GM23338 (cell line): Measurements from ENCODE around the gene ADCY4. TPM values are rescaled to one million over a fixed set of nuclear protein-coding genes. Genes with fewer than 3 reads are reported as not detected.

ENCODE experiments used
- ATAC-seq: fragments of 200-7000 bp; cut with Tn5 transposase; 3 replicates; pipeline ENCODE4 v1.9.1; 2020
- DNase-seq: peaks from one replicate; pipeline ENCODE4 v3.0.0-alpha.2; 2015; ENCODE audit warnings: low spot score
- H2AFZ ChIP-seq: fragments of 200-600 bp; sonication (generic); 2 replicates; pipeline ENCODE4 v1.8.0; 2016; ENCODE audit warnings: antibody characterized with exemption, mild to moderate bottlenecking, moderate library complexity
- H3F3A ChIP-seq: fragments of 200-600 bp; sonication (generic); replicated peaks from 2 replicates; pipeline ENCODE4 v1.8.0; 2017; ENCODE audit warnings: antibody characterized with exemption, mixed run types, low read depth
- H3K27ac ChIP-seq: fragments of 200-600 bp; sonication (generic); 2 replicates; pipeline ENCODE4 v1.6.1; 2016; ENCODE audit warnings: low read depth
- H3K27me3 ChIP-seq: fragments of 200-600 bp; sonication (generic); 2 replicates; pipeline ENCODE4 v1.8.0; 2016; ENCODE audit warnings: mild to moderate bottlenecking, mixed run types, moderate library complexity; ENCODE audit not compliant: insufficient read depth
- H3K36me3 ChIP-seq: fragments of 200-600 bp; sonication (generic); 2 replicates; pipeline ENCODE4 v1.8.0; 2016; ENCODE audit warnings: mild to moderate bottlenecking; ENCODE audit not compliant: insufficient read depth
- H3K4me1 ChIP-seq: fragments of 200-600 bp; sonication (generic); 2 replicates; pipeline ENCODE4 v1.8.0; 2016; ENCODE audit warnings: mild to moderate bottlenecking, moderate library complexity; ENCODE audit not compliant: insufficient read depth
- H3K4me2 ChIP-seq: fragments of 200-600 bp; sonication (generic); 2 replicates; pipeline ENCODE4 v1.7.1; 2017; ENCODE audit warnings: mixed run types
- H3K4me3 ChIP-seq: fragments of 200-600 bp; sonication (generic); 2 replicates; pipeline ENCODE4 v1.6.1; 2016; ENCODE audit warnings: mixed run types
- H3K79me2 ChIP-seq: fragments of 200-600 bp; sonication (generic); replicated peaks from 2 replicates; pipeline ENCODE4 v1.8.0; 2017; ENCODE audit warnings: mild to moderate bottlenecking; ENCODE audit not compliant: insufficient read depth
- H3K9me2 ChIP-seq: fragments of 200-600 bp; sonication (generic); 2 replicates; pipeline ENCODE4 v1.8.0; 2017; ENCODE audit not compliant: insufficient read depth
- H4K20me1 ChIP-seq: fragments of 200-600 bp; sonication (generic); replicated peaks from 2 replicates; pipeline ENCODE4 v1.8.0; 2017; ENCODE audit warnings: mild to moderate bottlenecking; ENCODE audit not compliant: insufficient read depth
- H3K27ac Mint-ChIP-seq: 2 replicates; pipeline ENCODE4 v1.8.0; 2020; ENCODE audit warnings: inconsistent platforms, mild to moderate bottlenecking, moderate library complexity, mixed read lengths
- H3K27me3 Mint-ChIP-seq: 3 replicates; pipeline ENCODE4 v1.8.0; 2022; ENCODE audit warnings: low read depth, mild to moderate bottlenecking, moderate library complexity, mixed read lengths, inconsistent platforms; ENCODE audit not compliant: insufficient read depth, poor library complexity
- H3K36me3 Mint-ChIP-seq: 3 replicates; pipeline ENCODE4 v1.8.0; 2021; ENCODE audit warnings: low read depth, mild to moderate bottlenecking, inconsistent platforms, moderate library complexity, mixed read lengths
- H3K4me1 Mint-ChIP-seq: 3 replicates; pipeline ENCODE4 v1.8.0; 2020; ENCODE audit warnings: mild to moderate bottlenecking, inconsistent platforms, mixed read lengths
- H3K4me3 Mint-ChIP-seq: 3 replicates; pipeline ENCODE4 v1.8.0; 2021; ENCODE audit warnings: moderate library complexity, mild to moderate bottlenecking, inconsistent platforms, mixed read lengths
- H3K9me3 Mint-ChIP-seq: 3 replicates; pipeline ENCODE4 v1.8.0; 2020; ENCODE audit warnings: moderate library complexity, mild to moderate bottlenecking, inconsistent platforms, mixed read lengths
- CREB1 ChIP-seq: fragments of 250-450 bp; sonication (Bioruptor Pico); IDR thresholded peaks from 2 replicates; pipeline ENCODE4 v1.5.0; 2020; ENCODE audit warnings: low read depth, mild to moderate bottlenecking, moderate library complexity
- EZH2 ChIP-seq: fragments of 200-600 bp; sonication (generic); IDR thresholded peaks from one replicate; pipeline ENCODE4 v1.8.0; 2017; ENCODE audit warnings: antibody characterized with exemption, mild to moderate bottlenecking, low read depth; ENCODE audit not compliant: unreplicated experiment
- EZH2phosphoT487 ChIP-seq: fragments of 200-600 bp; sonication (generic); IDR thresholded peaks from one replicate; pipeline ENCODE4 v1.8.1; 2018; ENCODE audit warnings: antibody characterized with exemption; ENCODE audit not compliant: unreplicated experiment
- JUNB ChIP-seq: IDR thresholded peaks from one replicate; pipeline ENCODE4 v1.6.1; 2016; ENCODE audit warnings: antibody characterized with exemption; ENCODE audit not compliant: unreplicated experiment
- POLR2AphosphoS5 ChIP-seq: IDR thresholded peaks from 2 replicates; pipeline ENCODE4 v1.6.1; 2016; ENCODE audit warnings: antibody characterized with exemption, low read depth
- STAT1 ChIP-seq: IDR thresholded peaks from one replicate; pipeline ENCODE4 v1.6.1; 2016; ENCODE audit warnings: antibody characterized with exemption; ENCODE audit not compliant: unreplicated experiment
- ZNF114 ChIP-seq: fragments of 250-450 bp; sonication (Bioruptor Pico); IDR thresholded peaks from 2 replicates; pipeline ENCODE4 v1.5.0; 2020; ENCODE audit warnings: mild to moderate bottlenecking, moderate library complexity
- ZNF331 ChIP-seq: fragments of 250-450 bp; sonication (Bioruptor Pico); IDR thresholded peaks from 2 replicates; pipeline ENCODE4 v1.5.0; 2020; ENCODE audit warnings: low read depth, mild to moderate bottlenecking, moderate library complexity
- ZNF462 ChIP-seq: fragments of 250-450 bp; sonication (Bioruptor Pico); IDR thresholded peaks from 2 replicates; pipeline ENCODE4 v1.5.0; 2020; ENCODE audit warnings: mild to moderate bottlenecking, moderate library complexity
- polyA plus RNA-seq: library from polyadenylated mRNA; unstranded; fragments of >200 nt; fragmentation: Nextera tagmentation; extraction: Ambion mirVana; gene quantifications from 2 replicates; pipeline ENCODE4 v1.2.1, GENCODE V29; 2016
- total RNA-seq: library from RNA; depleted of rRNA; stranded (reverse); fragments of >200 nt; shearing (Covaris generic); gene quantifications from 2 replicates; pipeline ENCODE4 v1.2.3, GENCODE V29; 2014
- TF ChIP-seq, protein P1 (sequence below), 2 experiments: fragments of 200-600 bp in 1 of 2; sonication (generic) in 1 of 2; conservative IDR thresholded peaks; 2 replicates each; pipeline versions ENCODE4 v1.5.1 to v1.6.1; 2016 to 2017; ENCODE audit warnings: antibody characterized with exemption in 2 of 2, low read depth in 2 of 2, mild to moderate bottlenecking in 2 of 2, moderate library complexity in 1 of 2
- TF ChIP-seq, protein P2 (sequence below): IDR thresholded peaks from 2 replicates; pipeline ENCODE4 v1.6.1; 2016; ENCODE audit warnings: antibody characterized with exemption
- TF ChIP-seq, protein P3 (sequence below): IDR thresholded peaks from one replicate; pipeline ENCODE4 v1.6.1; 2018; ENCODE audit warnings: antibody characterized with exemption; ENCODE audit not compliant: unreplicated experiment

The ADCY4 gene
- total and polyA plus RNA-seq, 2 experiments from 2014 or later = 0.10 to 0.40 TPM

DNA sequence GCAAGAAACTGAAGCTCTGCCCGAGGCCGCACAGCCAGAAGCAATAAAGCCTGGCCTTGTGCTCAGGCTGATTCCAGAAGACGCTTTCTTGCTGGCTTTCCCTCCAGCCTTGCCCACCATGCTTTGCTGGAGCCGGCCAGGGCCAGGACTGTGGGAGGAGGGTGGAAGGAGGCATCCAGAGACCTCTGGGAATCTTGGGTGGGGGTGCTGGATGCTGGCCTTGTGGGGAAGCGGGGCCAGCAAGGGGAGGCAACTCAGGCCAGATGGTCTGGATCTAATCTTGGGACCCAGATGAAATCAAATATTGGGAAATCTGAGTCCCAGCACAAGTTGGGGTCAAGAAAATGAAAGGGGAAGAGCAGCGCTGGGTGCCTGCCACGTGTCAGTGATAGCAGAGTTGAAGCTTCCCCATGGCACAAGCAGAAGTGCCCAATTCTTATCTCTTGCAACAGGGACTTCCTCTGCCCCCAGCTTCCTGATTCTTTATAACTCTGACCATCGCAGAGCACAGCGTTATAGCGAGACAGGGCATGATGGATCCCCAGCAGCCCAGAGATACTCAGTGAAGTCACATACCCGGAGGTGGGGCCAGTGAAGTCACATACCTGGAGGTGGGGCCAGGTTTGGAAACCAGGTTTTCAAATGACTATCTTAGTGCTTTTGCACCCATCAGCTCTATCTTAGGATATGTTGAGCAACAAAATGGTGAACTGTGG, 57.1 kb downstream of the ADCY4 start:
- ATAC-seq (no peak), DNase-seq (no peak)
- TF ChIP-seq JUNB (no peak), STAT1 (no peak), CREB1 (no peak), ZNF114 (no peak), ZNF462 (no peak), POLR2AphosphoS5 (no peak), ZNF331 (CRISPR knock-in tag) (no peak), EZH2 (no peak), EZH2phosphoT487 (no peak)
- TF ChIP-seq, protein P1, sequence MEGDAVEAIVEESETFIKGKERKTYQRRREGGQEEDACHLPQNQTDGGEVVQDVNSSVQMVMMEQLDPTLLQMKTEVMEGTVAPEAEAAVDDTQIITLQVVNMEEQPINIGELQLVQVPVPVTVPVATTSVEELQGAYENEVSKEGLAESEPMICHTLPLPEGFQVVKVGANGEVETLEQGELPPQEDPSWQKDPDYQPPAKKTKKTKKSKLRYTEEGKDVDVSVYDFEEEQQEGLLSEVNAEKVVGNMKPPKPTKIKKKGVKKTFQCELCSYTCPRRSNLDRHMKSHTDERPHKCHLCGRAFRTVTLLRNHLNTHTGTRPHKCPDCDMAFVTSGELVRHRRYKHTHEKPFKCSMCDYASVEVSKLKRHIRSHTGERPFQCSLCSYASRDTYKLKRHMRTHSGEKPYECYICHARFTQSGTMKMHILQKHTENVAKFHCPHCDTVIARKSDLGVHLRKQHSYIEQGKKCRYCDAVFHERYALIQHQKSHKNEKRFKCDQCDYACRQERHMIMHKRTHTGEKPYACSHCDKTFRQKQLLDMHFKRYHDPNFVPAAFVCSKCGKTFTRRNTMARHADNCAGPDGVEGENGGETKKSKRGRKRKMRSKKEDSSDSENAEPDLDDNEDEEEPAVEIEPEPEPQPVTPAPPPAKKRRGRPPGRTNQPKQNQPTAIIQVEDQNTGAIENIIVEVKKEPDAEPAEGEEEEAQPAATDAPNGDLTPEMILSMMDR (conservative IDR thresholded peaks at IDR 0.05; ENCODE audit: low read depth in 2 of 2) = no peak
- TF ChIP-seq, protein P2, sequence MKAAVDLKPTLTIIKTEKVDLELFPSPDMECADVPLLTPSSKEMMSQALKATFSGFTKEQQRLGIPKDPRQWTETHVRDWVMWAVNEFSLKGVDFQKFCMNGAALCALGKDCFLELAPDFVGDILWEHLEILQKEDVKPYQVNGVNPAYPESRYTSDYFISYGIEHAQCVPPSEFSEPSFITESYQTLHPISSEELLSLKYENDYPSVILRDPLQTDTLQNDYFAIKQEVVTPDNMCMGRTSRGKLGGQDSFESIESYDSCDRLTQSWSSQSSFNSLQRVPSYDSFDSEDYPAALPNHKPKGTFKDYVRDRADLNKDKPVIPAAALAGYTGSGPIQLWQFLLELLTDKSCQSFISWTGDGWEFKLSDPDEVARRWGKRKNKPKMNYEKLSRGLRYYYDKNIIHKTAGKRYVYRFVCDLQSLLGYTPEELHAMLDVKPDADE = no peak
- TF ChIP-seq, protein P3, sequence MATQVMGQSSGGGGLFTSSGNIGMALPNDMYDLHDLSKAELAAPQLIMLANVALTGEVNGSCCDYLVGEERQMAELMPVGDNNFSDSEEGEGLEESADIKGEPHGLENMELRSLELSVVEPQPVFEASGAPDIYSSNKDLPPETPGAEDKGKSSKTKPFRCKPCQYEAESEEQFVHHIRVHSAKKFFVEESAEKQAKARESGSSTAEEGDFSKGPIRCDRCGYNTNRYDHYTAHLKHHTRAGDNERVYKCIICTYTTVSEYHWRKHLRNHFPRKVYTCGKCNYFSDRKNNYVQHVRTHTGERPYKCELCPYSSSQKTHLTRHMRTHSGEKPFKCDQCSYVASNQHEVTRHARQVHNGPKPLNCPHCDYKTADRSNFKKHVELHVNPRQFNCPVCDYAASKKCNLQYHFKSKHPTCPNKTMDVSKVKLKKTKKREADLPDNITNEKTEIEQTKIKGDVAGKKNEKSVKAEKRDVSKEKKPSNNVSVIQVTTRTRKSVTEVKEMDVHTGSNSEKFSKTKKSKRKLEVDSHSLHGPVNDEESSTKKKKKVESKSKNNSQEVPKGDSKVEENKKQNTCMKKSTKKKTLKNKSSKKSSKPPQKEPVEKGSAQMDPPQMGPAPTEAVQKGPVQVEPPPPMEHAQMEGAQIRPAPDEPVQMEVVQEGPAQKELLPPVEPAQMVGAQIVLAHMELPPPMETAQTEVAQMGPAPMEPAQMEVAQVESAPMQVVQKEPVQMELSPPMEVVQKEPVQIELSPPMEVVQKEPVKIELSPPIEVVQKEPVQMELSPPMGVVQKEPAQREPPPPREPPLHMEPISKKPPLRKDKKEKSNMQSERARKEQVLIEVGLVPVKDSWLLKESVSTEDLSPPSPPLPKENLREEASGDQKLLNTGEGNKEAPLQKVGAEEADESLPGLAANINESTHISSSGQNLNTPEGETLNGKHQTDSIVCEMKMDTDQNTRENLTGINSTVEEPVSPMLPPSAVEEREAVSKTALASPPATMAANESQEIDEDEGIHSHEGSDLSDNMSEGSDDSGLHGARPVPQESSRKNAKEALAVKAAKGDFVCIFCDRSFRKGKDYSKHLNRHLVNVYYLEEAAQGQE = no peak
- H3K79me2 ChIP-seq = no peaks in the 10 kb centered on the region; the same call in 1 of the 2 replicates
- no peaks in the 10 kb centered on the region for H3K27me3 ChIP-seq
- Mint-ChIP-seq H3K27me3 (peaks cover 10% of the 10 kb centered on the region), H3K27ac (no peak overlapping the region), H3K9me3 (no peaks in the 10 kb centered on the region), H3K4me1 (peaks cover 10% of the 10 kb centered on the region; the same call in 2 of the 3 replicates), H3K4me3 (no peak overlapping the region), H3K36me3 (no peaks in the 10 kb centered on the region)
- H3K4me2 ChIP-seq = no peak overlapping the region
- no peak overlapping the region for H2AFZ ChIP-seq
- H3K27ac ChIP-seq = no peak overlapping the region
- no peaks in the 10 kb centered on the region for H3K36me3 ChIP-seq
- H3K4me1 ChIP-seq = 0 out of 2 replicates have a peak, but pooled peaks cover 6% of the 10 kb centered on the region
- no peaks in the 10 kb centered on the region; the same call in 1 of the 2 replicates for H4K20me1 ChIP-seq
- H3K4me3 ChIP-seq = no peak overlapping the region
- no peaks in the 10 kb centered on the region for H3F3A ChIP-seq
- H3K9me2 ChIP-seq = no peaks in the 10 kb centered on the region
